Muscle of arm (tissue), 12 donors: ENCODE data around the gene PLTP. TPM values are rescaled to one million over a fixed set of nuclear protein-coding genes. Genes with fewer than 3 reads are reported as not detected.

Experiments used
- DNase-seq: peaks from one replicate; pipeline ENCODE4 v3.0.0-alpha.2; 2013
- polyA plus RNA-seq, 12 donors: library from polyadenylated mRNA; unstranded; fragments of 120-200 nt; gene quantifications; one replicate each; pipeline ENCODE4 v1.2.1, GENCODE V29; 2013; ENCODE audit not compliant: insufficient read length in 12 of 12

The PLTP gene
- polyA plus RNA-seq, 12 donors, result 13.1 to 54.0 (median 21.1) TPM; not detected in 1

GRCh38 chr20:45848969-45849582 lies 62.9 kb downstream of the PLTP start:
- no peak for DNase-seq

Other genes starting within 250 kb of the PLTP start
- not detected for gene WFDC11, start 241.9 kb downstream of the PLTP start, polyA plus RNA-seq
- under 1 TPM in 1 of 12 donors, not detected in 11; 0.13 TPM for gene WFDC13, start 210.1 kb downstream of the PLTP start, polyA plus RNA-seq
- not detected for gene WFDC10B, start 207.1 kb downstream of the PLTP start, polyA plus RNA-seq
- not detected for gene SPINT4, start 189.8 kb downstream of the PLTP start, polyA plus RNA-seq
- 1 to 10 TPM in 3 of 12 donors, under 1 TPM in 6, not detected in 3; 0.18 to 1.8 (median 0.74) TPM for gene WFDC3, start 120.3 kb downstream of the PLTP start, polyA plus RNA-seq
- 10 to 100 TPM in 11 of 12 donors, not detected in 1; 33.2 to 55.0 (median 45.1) TPM for gene DNTTIP1, start 120.2 kb downstream of the PLTP start, polyA plus RNA-seq
- 10 to 100 TPM in 11 of 12 donors, not detected in 1; 19.8 to 66.7 (median 30.8) TPM for gene UBE2C, start 99.5 kb downstream of the PLTP start, polyA plus RNA-seq
- 1,000 to 10,000 TPM; 1,517 to 8,366 (median 5,425) TPM for gene TNNC2, start 84.8 kb downstream of the PLTP start, polyA plus RNA-seq
- 10 to 100 TPM in 11 of 12 donors, not detected in 1; 14.4 to 30.9 (median 22.4) TPM for gene SNX21, start 78.4 kb downstream of the PLTP start, polyA plus RNA-seq
- 10 to 100 TPM in 11 of 12 donors, not detected in 1; 14.1 to 28.6 (median 22.1) TPM for gene ACOT8, start 54.8 kb downstream of the PLTP start, polyA plus RNA-seq
- gene ZSWIM3, start 54.5 kb downstream of the PLTP start, polyA plus RNA-seq, result 1 to 10 TPM in 10 of 12 donors, not detected in 2; 3.0 to 4.1 (median 3.5) TPM
- gene ZSWIM1, start 30.9 kb downstream of the PLTP start, polyA plus RNA-seq, result 10 to 100 TPM in 6 of 12 donors, 1 to 10 TPM in 5, not detected in 1; 5.0 to 14.3 (median 10.2) TPM
- gene SPATA25, start 24.5 kb downstream of the PLTP start, polyA plus RNA-seq, result 10 to 100 TPM in 1 of 12 donors, 1 to 10 TPM in 10, not detected in 1; 2.9 to 17.1 (median 6.7) TPM
- 10 to 100 TPM in 9 of 12 donors, 1 to 10 TPM in 2, not detected in 1; 8.2 to 20.2 (median 11.3) TPM for gene NEURL2, start 20.9 kb downstream of the PLTP start, polyA plus RNA-seq
- gene CTSA, start 20.8 kb downstream of the PLTP start, polyA plus RNA-seq, result 100 to 1,000 TPM in 1 of 12 donors, 10 to 100 TPM in 10, not detected in 1; 54.5 to 110 (median 60.1) TPM
- gene PCIF1, start 22.5 kb upstream of the PLTP start, polyA plus RNA-seq, result 10 to 100 TPM in 11 of 12 donors, not detected in 1; 20.6 to 40.3 (median 22.7) TPM
- 10 to 100 TPM in 5 of 12 donors, 1 to 10 TPM in 6, not detected in 1; 6.4 to 16.5 (median 9.4) TPM for gene ZNF335, start 60.0 kb upstream of the PLTP start, polyA plus RNA-seq
- gene MMP9, start 96.8 kb upstream of the PLTP start, polyA plus RNA-seq, result 10 to 100 TPM in 1 of 12 donors, 1 to 10 TPM in 3, under 1 TPM in 7, not detected in 1; 0.09 to 23.8 (median 0.29) TPM
- 1 to 10 TPM in 5 of 12 donors, under 1 TPM in 5, not detected in 2; 0.67 to 3.3 (median 1.1) TPM for gene SLC12A5, start 117.1 kb upstream of the PLTP start, polyA plus RNA-seq
- 10 to 100 TPM in 11 of 12 donors, not detected in 1; 23.4 to 40.7 (median 34.5) TPM for gene NCOA5, start 177.8 kb upstream of the PLTP start, polyA plus RNA-seq
- 10 to 100 TPM in 1 of 12 donors, 1 to 10 TPM in 9, not detected in 2; 4.3 to 13.5 (median 7.6) TPM for gene CD40, start 206.2 kb upstream of the PLTP start, polyA plus RNA-seq